ENCODE data around the gene SFMBT1.

DNA sequence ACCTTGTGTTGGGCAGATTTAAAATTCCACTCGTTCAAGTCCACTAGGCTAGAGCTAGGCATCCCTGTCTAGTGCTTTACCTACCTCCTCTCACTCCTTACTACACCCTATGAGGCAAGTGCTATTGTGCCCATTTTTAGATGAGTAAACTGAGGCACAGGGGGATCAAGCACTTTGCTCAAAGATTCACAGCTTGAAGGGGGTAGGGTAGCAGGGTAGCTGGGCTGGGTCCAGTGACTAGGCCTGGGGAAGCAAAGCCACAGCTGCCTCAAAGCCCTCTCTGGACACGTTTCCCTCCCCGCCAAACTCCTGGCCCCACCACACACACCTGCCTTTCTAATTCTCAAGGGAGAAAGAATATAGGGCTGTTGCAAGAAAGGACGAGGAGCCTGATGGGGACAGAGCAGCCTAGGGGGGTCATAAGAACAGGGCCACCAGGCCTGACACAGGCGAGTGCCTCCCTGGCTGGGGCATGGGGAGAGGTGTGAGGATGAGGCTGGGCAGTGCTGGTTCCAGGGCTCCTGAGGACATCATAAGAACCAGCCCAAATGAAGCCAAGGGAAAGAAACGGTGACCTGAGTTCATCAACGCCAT, 34.8 kb upstream of the SFMBT1 start:
- TF ChIP-seq POLR2AphosphoS5 (IDR thresholded peaks at IDR 0.05; ENCODE audit: low read depth, low read length) (no peak), YY1 (IDR thresholded peaks at IDR 0.05; ENCODE audit: extremely low read depth, insufficient replicate concordance, low read depth, low read length) (no peak), EZH2phosphoT487 (IDR thresholded peaks at IDR 0.05; ENCODE audit: borderline replicate concordance) (no peak), ZBTB33 (IDR thresholded peaks at IDR 0.05; ENCODE audit: extremely low read depth, insufficient replicate concordance, low read length) (no peak), EZH2 (IDR thresholded peaks at IDR 0.05) (no peak), RAD21 (IDR thresholded peaks at IDR 0.05; ENCODE audit: low read depth) (no peak)
- TF ChIP-seq, protein P1, sequence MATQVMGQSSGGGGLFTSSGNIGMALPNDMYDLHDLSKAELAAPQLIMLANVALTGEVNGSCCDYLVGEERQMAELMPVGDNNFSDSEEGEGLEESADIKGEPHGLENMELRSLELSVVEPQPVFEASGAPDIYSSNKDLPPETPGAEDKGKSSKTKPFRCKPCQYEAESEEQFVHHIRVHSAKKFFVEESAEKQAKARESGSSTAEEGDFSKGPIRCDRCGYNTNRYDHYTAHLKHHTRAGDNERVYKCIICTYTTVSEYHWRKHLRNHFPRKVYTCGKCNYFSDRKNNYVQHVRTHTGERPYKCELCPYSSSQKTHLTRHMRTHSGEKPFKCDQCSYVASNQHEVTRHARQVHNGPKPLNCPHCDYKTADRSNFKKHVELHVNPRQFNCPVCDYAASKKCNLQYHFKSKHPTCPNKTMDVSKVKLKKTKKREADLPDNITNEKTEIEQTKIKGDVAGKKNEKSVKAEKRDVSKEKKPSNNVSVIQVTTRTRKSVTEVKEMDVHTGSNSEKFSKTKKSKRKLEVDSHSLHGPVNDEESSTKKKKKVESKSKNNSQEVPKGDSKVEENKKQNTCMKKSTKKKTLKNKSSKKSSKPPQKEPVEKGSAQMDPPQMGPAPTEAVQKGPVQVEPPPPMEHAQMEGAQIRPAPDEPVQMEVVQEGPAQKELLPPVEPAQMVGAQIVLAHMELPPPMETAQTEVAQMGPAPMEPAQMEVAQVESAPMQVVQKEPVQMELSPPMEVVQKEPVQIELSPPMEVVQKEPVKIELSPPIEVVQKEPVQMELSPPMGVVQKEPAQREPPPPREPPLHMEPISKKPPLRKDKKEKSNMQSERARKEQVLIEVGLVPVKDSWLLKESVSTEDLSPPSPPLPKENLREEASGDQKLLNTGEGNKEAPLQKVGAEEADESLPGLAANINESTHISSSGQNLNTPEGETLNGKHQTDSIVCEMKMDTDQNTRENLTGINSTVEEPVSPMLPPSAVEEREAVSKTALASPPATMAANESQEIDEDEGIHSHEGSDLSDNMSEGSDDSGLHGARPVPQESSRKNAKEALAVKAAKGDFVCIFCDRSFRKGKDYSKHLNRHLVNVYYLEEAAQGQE (IDR thresholded peaks at IDR 0.05; ENCODE audit: low read depth), result no peak
- TF ChIP-seq, protein P2, sequence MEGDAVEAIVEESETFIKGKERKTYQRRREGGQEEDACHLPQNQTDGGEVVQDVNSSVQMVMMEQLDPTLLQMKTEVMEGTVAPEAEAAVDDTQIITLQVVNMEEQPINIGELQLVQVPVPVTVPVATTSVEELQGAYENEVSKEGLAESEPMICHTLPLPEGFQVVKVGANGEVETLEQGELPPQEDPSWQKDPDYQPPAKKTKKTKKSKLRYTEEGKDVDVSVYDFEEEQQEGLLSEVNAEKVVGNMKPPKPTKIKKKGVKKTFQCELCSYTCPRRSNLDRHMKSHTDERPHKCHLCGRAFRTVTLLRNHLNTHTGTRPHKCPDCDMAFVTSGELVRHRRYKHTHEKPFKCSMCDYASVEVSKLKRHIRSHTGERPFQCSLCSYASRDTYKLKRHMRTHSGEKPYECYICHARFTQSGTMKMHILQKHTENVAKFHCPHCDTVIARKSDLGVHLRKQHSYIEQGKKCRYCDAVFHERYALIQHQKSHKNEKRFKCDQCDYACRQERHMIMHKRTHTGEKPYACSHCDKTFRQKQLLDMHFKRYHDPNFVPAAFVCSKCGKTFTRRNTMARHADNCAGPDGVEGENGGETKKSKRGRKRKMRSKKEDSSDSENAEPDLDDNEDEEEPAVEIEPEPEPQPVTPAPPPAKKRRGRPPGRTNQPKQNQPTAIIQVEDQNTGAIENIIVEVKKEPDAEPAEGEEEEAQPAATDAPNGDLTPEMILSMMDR (IDR thresholded peaks at IDR 0.05 in 2 of 3, conservative IDR thresholded peaks at IDR 0.05 in 1 of 3; ENCODE audit: borderline replicate concordance in 1 of 3, insufficient read depth in 1 of 3, low read depth in 2 of 3, low read length in 2 of 3), result no peak
